HCT116 (cell line): ENCODE results near the gene IGSF21. TPM values are rescaled to one million over a fixed set of nuclear protein-coding genes. Genes with fewer than 3 reads are reported as not detected.

Source experiments
- ATAC-seq: fragments of 200-7000 bp; cut with Tn5 transposase; 2 replicates; pipeline ENCODE4 v1.9.1; 2020; ENCODE audit warnings: mild to moderate bottlenecking, moderate library complexity
- BruUV-seq: library from RNA; stranded (reverse); fragments of 400-500 nt; replicated peaks from 2 replicates; lab custom pipeline; 2021; lab: Mats Ljungman, UMichigan
- CTCF ChIA-PET: fragments of 300-600 bp; sonication (Branson Sonifier 250); formaldehyde crosslinking; loops from one replicate; lab custom pipeline; 2021; ENCODE audit warnings: antibody characterized with exemption; lab: Charles Lee
- POLR2A ChIA-PET: fragments of 300-600, 350-600 bp; sonication (Branson Sonifier 250); formaldehyde crosslinking; loops from one replicate; lab custom pipeline; 2021; ENCODE audit warnings: antibody characterized with exemption; lab: Charles Lee
- RAD21 ChIA-PET, 2 experiments: fragments of 300-600 bp; sonication (Branson Sonifier 250); formaldehyde crosslinking; loops; one replicate each; lab custom pipeline; 2023; ENCODE audit warnings: low total read pairs in 2 of 2; ENCODE audit not compliant: uncharacterized antibody in 2 of 2, unreplicated experiment in 2 of 2, low non-redundant PET in 1 of 2; lab: Charles Lee
- DNase-seq: peaks from one replicate; pipeline ENCODE4 v3.0.0-alpha.2; 2010; ENCODE audit warnings: low read depth, low spot score
- H2AFZ ChIP-seq: fragments of 200-600 bp; shearing (Covaris generic), sonication (generic); 2 replicates; pipeline ENCODE4 v1.6.1; 2017; ENCODE audit warnings: low read depth, mixed run types, mixed read lengths, antibody characterized with exemption, low read length; ENCODE audit not compliant: poor library complexity, severe bottlenecking
- H3K27ac ChIP-seq: 2 replicates; pipeline ENCODE4 v1.5.1; 2012; ENCODE audit warnings: low read depth, low read length
- H3K27me3 ChIP-seq: fragments of 200-600 bp; sonication (generic); 2 replicates; pipeline ENCODE4 v1.6.1; 2016; ENCODE audit warnings: mixed run types, low read length, mixed read lengths; ENCODE audit not compliant: insufficient read depth
- H3K36me3 ChIP-seq, 2 experiments: fragments of 200-500 bp in 1 of 2; fragments of 200-600 bp in 1 of 2; sonication (Bioruptor generic) in 1 of 2; sonication (generic) in 1 of 2; 2 replicates each; pipeline versions ENCODE4 v1.5.1 to v1.6.1; 2014 to 2016; ENCODE audit warnings: low read length in 2 of 2, inconsistent platforms in 1 of 2, mixed read lengths in 1 of 2, mixed run types in 1 of 2; ENCODE audit not compliant: insufficient read depth in 2 of 2, control insufficient read depth in 1 of 2
- H3K4me1 ChIP-seq, 2 experiments: fragments of 200-600 bp in 1 of 2; sonication (generic) in 1 of 2; 2 replicates each; pipeline versions ENCODE4 v1.5.1 to v1.6.1; 2012 to 2017; ENCODE audit warnings: low read length in 2 of 2, inconsistent platforms in 1 of 2, mild to moderate bottlenecking in 1 of 2, mixed read lengths in 1 of 2, mixed run types in 1 of 2, moderate library complexity in 1 of 2; ENCODE audit not compliant: insufficient read depth in 2 of 2, control insufficient read depth in 1 of 2
- H3K4me2 ChIP-seq: fragments of 200-600 bp; sonication (generic); 2 replicates; pipeline ENCODE4 v1.6.1; 2017; ENCODE audit warnings: mixed run types, low read length, mixed read lengths
- H3K4me3 ChIP-seq, 2 experiments: fragments of 200-600 bp in 1 of 2; sonication (generic) in 1 of 2; replicated peaks in 1 of 2; 2 replicates each; pipeline ENCODE4 v1.5.1; 2011 to 2016; ENCODE audit warnings: low read length in 2 of 2, control low read depth in 1 of 2, low read depth in 1 of 2, mild to moderate bottlenecking in 1 of 2, mixed read lengths in 1 of 2, mixed run types in 1 of 2
- H3K79me2 ChIP-seq: fragments of 200-600 bp; sonication (generic); 2 replicates; pipeline ENCODE4 v1.6.1; 2017; ENCODE audit warnings: mild to moderate bottlenecking, mixed run types, low read length, moderate library complexity, mixed read lengths; ENCODE audit not compliant: insufficient read depth
- H3K9ac ChIP-seq: fragments of 200-600 bp; sonication (generic); 2 replicates; pipeline ENCODE4 v1.6.1; 2016; ENCODE audit warnings: low read length, mixed read lengths
- H3K9me2 ChIP-seq: fragments of 200-600 bp; sonication (generic), shearing (Covaris generic); 2 replicates; pipeline ENCODE4 v1.6.1; 2017; ENCODE audit warnings: mixed run types, mild to moderate bottlenecking, moderate library complexity; ENCODE audit not compliant: insufficient read depth
- H3K9me3 ChIP-seq, 2 experiments: fragments of 200-500 bp in 1 of 2; fragments of 200-600 bp in 1 of 2; sonication (Bioruptor generic) in 1 of 2; sonication (generic) in 1 of 2; 2 replicates each; pipeline ENCODE4 v1.6.1; 2014 to 2017; ENCODE audit warnings: low read length in 2 of 2, mixed read lengths in 2 of 2, inconsistent platforms in 1 of 2, low read depth in 1 of 2, mild to moderate bottlenecking in 1 of 2, mixed run types in 1 of 2, moderate library complexity in 1 of 2; ENCODE audit not compliant: control insufficient read depth in 1 of 2, insufficient read depth in 1 of 2
- H4K20me1 ChIP-seq: fragments of 200-600 bp; sonication (generic), shearing (Covaris generic); 2 replicates; pipeline ENCODE4 v1.6.1; 2017; ENCODE audit warnings: mixed run types, mild to moderate bottlenecking, moderate library complexity; ENCODE audit not compliant: insufficient read depth
- CBX3 ChIP-seq: IDR thresholded peaks from 2 replicates; pipeline ENCODE4 v1.6.1; 2012; ENCODE audit warnings: low read depth
- CTCF ChIP-seq, 3 experiments: fragments of 200-600 bp in 1 of 3; sonication (generic) in 1 of 3; IDR thresholded peaks in 2 of 3; conservative IDR thresholded peaks in 1 of 3; 2 replicates each; pipeline ENCODE4 v1.5.1; 2012 to 2017; ENCODE audit warnings: low read depth in 2 of 3, low read length in 2 of 3, antibody characterized with exemption in 1 of 3, borderline replicate concordance in 1 of 3, control low read depth in 1 of 3, mild to moderate bottlenecking in 1 of 3, mixed read lengths in 1 of 3, mixed run types in 1 of 3, moderate library complexity in 1 of 3; ENCODE audit not compliant: insufficient read depth in 1 of 3
- EGR1 ChIP-seq: IDR thresholded peaks from 2 replicates; pipeline ENCODE4 v1.6.1; 2012; ENCODE audit warnings: low read depth
- EZH2phosphoT487 ChIP-seq: fragments of 200-600 bp; IDR thresholded peaks from 2 replicates; pipeline ENCODE4 v1.6.1; 2018; ENCODE audit warnings: antibody characterized with exemption, borderline replicate concordance
- JUND ChIP-seq: IDR thresholded peaks from 2 replicates; pipeline ENCODE4 v1.6.1; 2012
- POLR2A ChIP-seq: IDR thresholded peaks from 2 replicates; pipeline ENCODE4 v1.7.0; 2011; ENCODE audit warnings: borderline replicate concordance; ENCODE audit not compliant: insufficient read depth, insufficient read length; ENCODE audit errors: extremely low read depth
- REST ChIP-seq: IDR thresholded peaks from 2 replicates; pipeline ENCODE4 v1.6.1; 2012; ENCODE audit warnings: low read depth
- SP1 ChIP-seq: IDR thresholded peaks from 2 replicates; pipeline ENCODE4 v1.6.1; 2012; ENCODE audit warnings: low read depth
- TCF7L2 ChIP-seq: IDR thresholded peaks from 2 replicates; pipeline ENCODE4 v1.7.0; 2011; ENCODE audit warnings: borderline replicate concordance, inconsistent platforms; ENCODE audit not compliant: insufficient read depth, insufficient read length; ENCODE audit errors: extremely low read depth
- ZBTB33 ChIP-seq: IDR thresholded peaks from 2 replicates; pipeline ENCODE4 v1.6.1; 2011; ENCODE audit warnings: mild to moderate bottlenecking, low read length, moderate library complexity; ENCODE audit not compliant: insufficient replicate concordance; ENCODE audit errors: extremely low read depth
- ZFX ChIP-seq: fragments of 450-650 bp; IDR thresholded peaks from 2 replicates; pipeline ENCODE4 v1.6.1; 2017
- intact Hi-C: fragments of 100-400 bp; cut with micrococcal nuclease; formaldehyde crosslinking; loops from 2 replicates; pipeline ENCODE4 v1.10.0; 2022
- total RNA-seq: library from RNA; stranded (reverse); gene quantifications from one replicate; pipeline ENCODE4 v1.2.1, GENCODE V29; 2021; ENCODE audit not compliant: unreplicated experiment

IGSF21 gene
- total RNA-seq, 1 experiment from 2014 or later, result not detected

GRCh38 chr1:18192974-18193373 is 85.4 kb downstream of the IGSF21 start:
- Histone ChIP-seq H2AFZ (no peak overlapping the region), H3K9me3 (no peaks in the 10 kb centered on the region), H3K36me3 (no peaks in the 10 kb centered on the region), H3K4me3 (no peak overlapping the region), H3K27ac (no peak overlapping the region), H3K27me3 (peaks cover 65% of the 10 kb centered on the region), H3K4me2 (no peak overlapping the region), H3K4me1 (no peaks in the 10 kb centered on the region), H3K9me2 (no peaks in the 10 kb centered on the region), H4K20me1 (no peaks in the 10 kb centered on the region), H3K79me2 (no peaks in the 10 kb centered on the region), H3K9ac (no peak overlapping the region)
- POLR2A ChIA-PET, result no interaction called here
- CTCF ChIA-PET, result no interaction called here
- RAD21 ChIA-PET, result no interaction called here
- intact Hi-C loops, result no loop called here
- DNase-seq, result no peak
- no peak for TF ChIP-seq JUND
- no peak for TF ChIP-seq SP1
- TF ChIP-seq ZFX, result no peak
- no peak for TF ChIP-seq EZH2phosphoT487
- TF ChIP-seq TCF7L2, result no peak
- ATAC-seq, result no peak
- BruUV-seq, result no TSS peak

- CTCF ChIA-PET, result no interaction called here
- ATAC-seq (peak; percentile 50), DNase-seq (no peak)
- no peaks in the 10 kb centered on the region for H3K9me3 ChIP-seq
- peaks cover 92% of the 10 kb centered on the region for H3K27me3 ChIP-seq
- TF ChIP-seq EGR1, result no peak
- TF ChIP-seq TCF7L2, result no peak
- no peak for TF ChIP-seq CBX3
- no peak for TF ChIP-seq REST
- TF ChIP-seq CTCF (IDR thresholded peaks at IDR 0.05 in 2 of 3, conservative IDR thresholded peaks at IDR 0.05 in 1 of 3; ENCODE audit: borderline replicate concordance in 1 of 3, insufficient read depth in 1 of 3, low read depth in 2 of 3, low read length in 2 of 3), result 0 out of 6 replicates have a peak, but pooled peaks of 2 of the 3 experiments have one; percentile 3 to 11
- TF ChIP-seq ZBTB33, result no peak
- TF ChIP-seq POLR2A, result no peak
- no peaks in the 10 kb centered on the region for H3K36me3 ChIP-seq
- H3K27ac ChIP-seq, result no peak overlapping the region
- H3K9me2 ChIP-seq, result no peaks in the 10 kb centered on the region
- H3K4me1 ChIP-seq, result no peaks in the 10 kb centered on the region
- intact Hi-C loops, result loop anchor here (5.0 kb wide), 2 partner anchors 215 to 275 kb away; no protein-coding TSS in a partner anchor
- no peak overlapping the region for H3K9ac ChIP-seq
- BruUV-seq, result no TSS peak
- H2AFZ ChIP-seq, result no peak overlapping the region
- RAD21 ChIA-PET, result no interaction called here
- no peaks in the 10 kb centered on the region for H4K20me1 ChIP-seq
- H3K4me2 ChIP-seq, result no peak overlapping the region
- no peak overlapping the region for H3K4me3 ChIP-seq
- POLR2A ChIA-PET, result no interaction called here
- no peaks in the 10 kb centered on the region for H3K79me2 ChIP-seq
Observed at GRCh38 chr1:18197299-18197698, 89.7 kb downstream of the IGSF21 start.
